Stimulated activated CD4-positive, alpha-beta T cell treated with anti-CD3 and anti-CD28 coated beads, Interleukin-12 subunit alpha, Interleukin-12 subunit beta, amount 100 ng/mL, for 48 hours (primary cell): ENCODE results near the gene VEPH1.

Experiments used
- DNase-seq, 3 donors: peaks; one replicate each; pipeline ENCODE4 v3.0.0-alpha.2; 2020; ENCODE audit warnings: low read depth in 2 of 3, low spot score in 1 of 3

The VEPH1 gene

DNA sequence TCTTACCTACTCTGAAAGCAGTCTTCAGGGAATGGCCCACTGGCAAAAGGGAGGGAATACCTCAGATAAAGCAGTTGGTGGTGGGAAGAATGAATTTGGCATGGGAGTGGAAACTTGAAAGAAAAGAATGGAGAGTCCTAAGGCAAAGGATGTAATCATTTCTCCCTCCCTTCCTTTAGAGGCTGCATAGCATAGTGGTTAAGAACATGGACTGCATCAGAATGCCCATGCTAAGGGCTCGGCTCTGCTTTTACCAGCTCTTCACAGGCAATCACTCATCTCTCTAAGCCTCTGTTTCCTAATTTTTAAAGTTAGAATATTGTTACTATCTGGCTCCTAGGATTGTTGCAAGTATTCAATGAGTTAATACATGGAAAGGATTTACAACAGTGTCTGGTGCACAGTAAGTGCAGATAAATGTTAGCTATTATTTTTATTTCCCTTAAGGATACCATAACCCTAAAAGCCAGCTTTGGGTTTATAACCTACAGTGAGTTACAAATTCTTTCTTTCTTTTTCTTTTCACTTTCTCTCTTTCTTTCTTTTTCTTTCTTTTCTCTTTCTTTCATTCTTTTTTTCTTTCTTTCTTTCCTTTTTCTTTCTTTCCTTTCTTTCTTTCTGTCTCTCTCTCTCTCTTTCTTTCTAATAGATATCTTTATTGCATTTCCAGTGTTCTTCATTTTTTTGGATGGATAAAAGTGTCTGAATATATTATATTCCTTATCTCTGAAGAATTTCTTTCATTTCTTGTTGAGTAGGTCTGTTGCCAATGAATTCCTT, 23.6 kb downstream of the VEPH1 start:
- DNase-seq, result no peak

DNA sequence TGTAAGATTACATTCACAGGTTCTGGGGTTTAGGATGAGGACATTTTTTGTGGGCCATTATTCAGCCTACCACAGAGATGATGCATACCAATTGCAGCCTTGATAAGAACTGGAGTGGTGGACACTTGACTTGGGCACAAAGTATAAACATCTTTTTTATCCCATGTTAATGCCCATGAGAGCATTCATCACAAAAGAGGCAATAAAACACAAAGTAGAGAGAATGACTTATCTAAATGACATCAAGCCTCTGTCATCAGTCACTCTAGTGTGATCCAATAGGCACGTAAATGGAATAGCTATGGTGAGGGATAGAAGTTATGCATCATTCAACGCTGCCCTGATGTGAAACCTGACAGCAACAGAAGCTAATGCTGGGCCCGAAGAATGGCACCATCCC, 25.8 kb downstream of the VEPH1 start:
- DNase-seq, result no peak

DNA sequence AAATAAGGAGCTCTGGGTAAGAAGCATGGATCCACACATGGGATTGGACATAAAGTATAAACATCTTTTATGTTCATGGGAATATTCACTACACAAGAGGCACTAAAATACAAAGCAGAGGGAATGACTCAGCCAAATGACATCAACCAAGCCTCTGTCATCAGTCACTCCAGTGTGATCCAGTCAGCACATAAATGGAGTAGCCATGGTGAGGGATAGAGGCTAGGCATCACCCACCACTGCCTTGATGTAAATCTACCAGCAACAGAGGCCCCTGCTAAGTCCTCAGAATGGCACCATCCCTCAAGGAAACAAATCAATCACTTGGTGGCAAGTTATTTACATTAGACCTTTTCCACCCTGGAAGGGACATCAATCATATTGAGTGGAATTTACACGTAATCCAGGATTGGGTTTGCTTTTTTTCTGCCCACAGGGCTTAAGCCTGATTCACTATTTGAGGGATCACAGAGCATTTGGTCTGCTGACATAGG, 27.2 kb downstream of the VEPH1 start:
- DNase-seq, result no peak

DNA sequence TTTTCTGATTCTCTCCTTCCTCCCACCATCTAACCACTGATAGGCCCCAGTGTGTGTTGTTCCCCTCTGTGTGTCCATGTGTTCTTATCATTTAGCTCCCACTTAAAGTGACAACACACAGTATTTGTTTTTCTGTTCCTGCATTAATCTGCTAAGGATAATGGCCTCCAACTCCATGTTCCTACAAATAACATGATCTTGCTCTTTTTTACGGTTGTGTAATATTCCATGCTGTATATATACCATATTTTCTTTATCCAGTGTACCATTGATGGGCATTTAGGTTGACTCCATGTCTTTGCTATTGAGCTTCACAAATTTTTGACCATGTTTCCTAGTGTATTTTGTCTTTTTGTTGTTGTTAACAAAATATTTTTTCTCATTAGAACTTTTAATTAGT, 30.6 kb downstream of the VEPH1 start:
- no peak for DNase-seq

DNA sequence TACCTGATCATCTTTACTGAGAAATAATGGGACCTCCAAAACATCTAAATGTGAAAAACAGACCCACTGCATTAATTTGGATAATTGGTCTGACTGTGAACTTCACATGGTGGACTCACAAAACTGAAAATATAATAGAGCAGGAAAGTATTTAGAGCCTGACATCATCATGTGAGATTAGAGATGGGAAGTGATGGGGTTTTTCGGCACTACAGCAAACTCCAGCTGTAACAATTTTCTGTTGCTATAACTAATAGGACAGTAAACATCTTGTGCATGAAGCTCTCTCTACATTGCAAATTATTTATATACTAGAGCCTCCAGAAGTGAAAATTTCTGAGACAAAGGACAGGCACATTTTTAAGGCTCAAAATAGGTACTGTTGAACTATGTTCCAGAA, 32.2 kb downstream of the VEPH1 start:
- no peak for DNase-seq

DNA sequence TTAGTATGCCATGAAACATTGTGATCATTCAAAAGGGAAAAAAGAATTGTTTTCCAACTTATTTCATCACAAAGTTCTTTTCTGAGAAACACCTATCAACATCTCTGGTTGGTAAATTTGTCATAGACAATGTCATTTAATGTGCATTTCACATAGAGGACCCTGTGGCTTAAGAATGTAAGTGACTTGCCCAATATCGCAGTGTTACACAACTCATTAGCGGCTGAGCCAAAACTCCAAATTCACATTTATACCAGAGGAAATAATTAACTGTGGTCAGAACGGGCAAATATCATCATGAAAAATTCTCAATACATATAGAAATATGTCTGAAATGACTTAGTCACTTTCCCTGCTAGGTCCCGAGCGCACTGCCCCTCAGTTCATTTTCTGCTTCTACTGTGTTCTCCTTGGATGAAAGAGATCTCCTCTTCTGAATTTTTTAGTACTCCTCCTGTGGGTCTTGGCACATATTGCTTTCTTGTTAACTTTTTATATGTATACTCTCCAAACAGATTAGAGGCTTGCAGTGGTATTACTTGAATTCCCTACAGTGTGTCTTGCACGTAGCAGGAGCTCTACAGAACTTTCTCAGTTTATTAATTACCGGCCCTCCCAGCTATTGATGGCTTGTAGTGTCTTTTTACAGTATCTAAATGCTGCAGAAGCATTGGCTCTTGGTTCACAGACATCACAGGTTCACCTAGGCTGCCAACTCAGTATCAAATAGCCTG, 33.5 kb downstream of the VEPH1 start:
- no peak for DNase-seq

DNA sequence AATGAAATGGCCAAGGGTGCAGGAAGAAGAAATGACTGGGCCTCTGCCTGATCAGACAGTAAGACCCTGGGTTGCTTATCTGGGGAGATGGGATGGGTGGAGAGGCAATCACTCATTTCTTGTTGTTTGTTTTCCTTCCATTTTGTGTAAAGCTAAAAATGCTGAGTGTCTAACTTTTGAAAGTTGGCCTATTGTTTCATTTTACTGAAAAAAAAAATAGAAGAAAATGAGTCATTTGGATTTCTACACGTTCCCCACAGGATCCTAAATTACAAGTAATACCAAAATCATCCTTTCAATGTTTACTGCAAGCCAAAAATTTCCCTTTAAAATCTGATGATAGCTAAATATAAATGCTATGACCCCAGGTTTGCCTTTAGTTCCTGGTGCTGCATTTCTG, 36.0 kb downstream of the VEPH1 start:
- no peak for DNase-seq

DNA sequence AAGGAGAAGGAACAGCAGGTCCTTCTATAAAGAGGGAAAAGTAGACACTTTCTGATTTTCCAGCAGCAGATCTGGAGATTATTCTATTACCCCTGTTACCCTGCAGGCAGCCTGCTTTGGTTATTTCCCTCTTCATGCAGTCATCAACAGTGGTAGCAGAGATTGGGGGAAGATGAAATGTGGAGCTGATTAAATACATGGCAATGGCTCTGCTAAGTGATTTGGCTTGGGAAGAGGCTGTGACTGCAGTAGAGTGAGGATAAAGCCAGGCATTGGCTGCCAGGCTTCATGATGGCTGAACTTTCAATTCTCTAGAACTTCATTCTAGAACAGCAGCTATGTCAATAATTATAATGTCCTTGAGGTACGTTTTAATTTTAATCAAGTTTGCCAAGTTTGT, 37.5 kb downstream of the VEPH1 start:
- DNase-seq, result no peak

DNA sequence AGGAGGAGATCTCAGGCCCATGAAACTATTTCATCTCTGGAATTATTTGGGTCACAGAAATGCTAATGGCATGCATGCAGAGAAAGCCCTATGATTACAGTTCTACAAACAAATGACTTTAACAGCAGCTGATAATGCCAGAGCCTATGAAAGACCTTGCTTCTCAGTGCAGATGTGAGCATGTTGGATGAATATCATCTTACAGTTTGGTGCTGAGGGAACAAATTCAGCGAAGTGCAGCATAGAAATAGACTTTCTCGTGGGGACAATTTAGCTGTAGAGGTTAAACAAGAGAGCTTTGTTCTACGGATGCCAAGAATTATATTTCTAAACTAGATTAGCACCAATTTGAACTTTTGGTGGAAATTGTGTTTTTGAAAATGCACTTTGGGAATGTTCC, 38.9 kb downstream of the VEPH1 start:
- DNase-seq, result no peak

DNA sequence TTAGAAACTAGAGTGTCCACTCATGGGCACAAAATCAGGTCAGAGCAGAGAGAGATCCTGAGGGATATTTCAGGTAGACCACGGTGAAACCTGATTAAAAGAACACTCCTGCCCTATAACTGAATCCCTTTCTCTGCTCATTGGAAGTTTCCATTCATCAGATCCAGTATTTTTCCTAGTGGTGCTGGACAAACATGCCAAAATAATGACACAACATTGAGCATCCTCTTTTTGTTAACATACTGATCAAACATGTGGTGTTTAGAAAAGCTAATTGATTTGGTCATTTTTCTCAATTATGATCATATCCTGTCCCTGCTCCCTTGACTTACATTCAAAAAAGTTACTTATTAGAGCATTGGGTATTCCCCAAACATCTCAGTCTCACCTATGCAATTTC, 39.4 kb downstream of the VEPH1 start:
- no peak for DNase-seq

DNA sequence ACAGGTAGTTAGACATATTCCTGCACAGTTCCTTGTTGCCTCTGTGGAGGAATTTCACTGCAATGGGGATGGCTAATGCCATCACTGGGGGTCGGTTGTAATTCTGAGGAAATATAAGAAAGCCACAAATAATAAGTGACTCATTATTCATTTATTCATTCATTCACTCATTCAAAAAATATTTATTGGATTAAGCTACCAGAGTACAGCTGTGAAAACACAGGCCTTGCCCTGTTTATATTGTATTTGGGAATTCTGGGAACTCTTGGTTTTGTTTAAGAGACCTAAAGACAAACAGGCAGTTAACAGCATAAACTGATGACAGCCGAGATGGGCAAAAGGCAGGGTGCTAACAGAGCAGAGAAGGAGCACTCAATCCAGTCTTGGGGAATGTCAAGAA, 43.0 kb downstream of the VEPH1 start:
- no peak for DNase-seq

DNA sequence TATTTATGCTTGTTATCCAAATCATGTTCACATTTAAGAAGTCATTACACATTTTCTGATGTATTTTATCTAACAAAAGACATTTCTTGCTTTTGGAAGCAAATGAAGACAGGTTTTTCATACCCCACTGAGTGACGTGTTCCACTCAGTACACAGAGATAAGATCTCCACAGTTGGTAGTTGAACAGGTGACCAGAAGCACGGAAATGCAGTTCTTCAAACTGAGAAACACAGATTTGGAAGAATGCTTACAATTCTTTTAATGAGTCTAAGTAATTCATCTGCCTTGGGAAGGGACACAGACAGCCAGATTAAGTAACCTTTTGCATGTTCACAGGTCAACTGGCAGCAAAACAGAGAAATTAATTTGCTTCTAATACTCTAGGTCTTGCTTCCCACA, 43.5 kb downstream of the VEPH1 start:
- no peak for DNase-seq

DNA sequence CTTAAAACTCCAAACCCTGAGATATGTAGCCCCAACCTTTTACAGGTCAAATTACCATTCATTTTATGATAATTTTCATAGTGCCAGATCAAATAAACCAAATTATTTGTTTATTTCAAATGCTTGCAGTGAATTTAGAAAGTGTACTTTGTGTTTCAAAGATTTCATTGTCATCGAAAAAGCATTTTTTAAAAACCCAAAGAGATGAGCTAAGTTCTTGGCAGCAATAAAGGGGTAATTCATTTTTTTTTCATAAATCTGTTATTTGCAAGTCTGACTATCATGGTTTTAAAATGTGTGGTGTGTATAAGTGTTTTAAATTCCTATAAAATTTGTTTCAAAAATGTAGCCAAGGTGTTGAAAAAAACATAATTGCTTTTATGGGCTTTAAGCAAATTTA, 49.4 kb downstream of the VEPH1 start:
- DNase-seq, result no peak

DNA sequence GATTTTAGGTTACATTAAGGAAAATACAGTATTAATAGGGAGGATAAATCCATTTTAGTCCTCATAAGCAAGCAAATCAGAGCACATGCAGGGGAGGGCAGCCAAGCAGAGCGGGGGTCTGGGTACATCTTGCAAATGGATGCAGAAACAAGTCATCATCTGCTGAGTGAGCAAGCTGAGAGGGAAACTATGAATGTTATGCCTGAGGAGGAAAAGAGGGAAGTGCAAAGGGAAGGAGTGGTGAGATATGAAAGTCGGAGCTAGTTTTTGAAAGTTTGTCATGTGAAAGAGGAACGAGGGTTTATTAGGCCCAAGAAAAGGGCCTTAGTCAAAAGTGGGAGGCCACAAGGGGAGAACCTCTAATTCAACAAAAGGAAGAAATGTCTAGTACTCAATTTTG, 51.1 kb downstream of the VEPH1 start:
- no peak for DNase-seq

DNA sequence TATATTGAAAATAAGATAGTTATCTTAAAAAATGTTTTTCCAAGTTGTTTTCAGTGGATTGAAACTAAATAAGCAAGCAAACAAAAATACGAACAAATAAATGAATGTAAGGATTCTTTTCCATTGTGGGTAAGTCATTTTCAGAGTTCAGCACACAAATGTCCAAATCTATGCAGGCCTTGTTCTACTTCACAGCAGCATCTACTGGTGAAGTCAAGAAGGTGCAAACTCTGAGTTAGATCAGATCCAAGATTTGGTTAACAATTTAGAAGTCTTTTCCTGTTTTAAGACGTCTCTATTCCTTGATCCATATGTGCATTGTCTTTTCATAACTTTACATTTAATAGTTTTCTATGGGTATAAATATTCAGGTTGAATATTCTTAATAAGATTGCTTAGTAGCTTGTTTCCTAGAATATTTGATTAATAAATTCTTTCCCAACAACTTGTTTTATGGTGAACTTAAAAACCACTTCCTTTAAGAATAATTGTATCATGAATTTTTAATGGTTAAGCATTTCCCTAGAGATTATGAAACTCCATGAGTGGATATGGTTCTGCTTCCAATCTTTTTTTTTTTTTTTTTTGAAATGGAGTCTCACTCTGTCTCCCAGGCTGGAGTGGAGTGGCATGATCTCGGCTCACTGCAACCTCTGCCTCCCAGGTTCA, 56.1 kb downstream of the VEPH1 start:
- DNase-seq, result no peak

DNA sequence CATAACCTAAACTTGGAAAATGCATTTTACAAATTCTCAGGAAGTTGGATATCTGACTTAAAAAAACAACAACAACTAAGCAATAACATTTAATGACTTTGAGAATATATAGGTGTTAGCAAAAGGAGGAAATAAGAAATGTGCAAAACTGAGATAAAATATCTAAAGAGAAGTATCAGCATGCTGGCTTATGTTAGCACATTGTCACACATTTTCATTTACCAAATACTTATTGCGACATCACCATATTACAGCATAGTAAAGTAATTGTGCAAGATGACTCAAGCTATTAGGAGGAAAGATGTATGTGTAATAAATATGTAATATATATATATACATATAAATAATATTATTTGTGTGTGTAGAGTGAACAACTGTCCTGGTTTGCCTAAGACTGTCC, 57.4 kb downstream of the VEPH1 start:
- no peak for DNase-seq

DNA sequence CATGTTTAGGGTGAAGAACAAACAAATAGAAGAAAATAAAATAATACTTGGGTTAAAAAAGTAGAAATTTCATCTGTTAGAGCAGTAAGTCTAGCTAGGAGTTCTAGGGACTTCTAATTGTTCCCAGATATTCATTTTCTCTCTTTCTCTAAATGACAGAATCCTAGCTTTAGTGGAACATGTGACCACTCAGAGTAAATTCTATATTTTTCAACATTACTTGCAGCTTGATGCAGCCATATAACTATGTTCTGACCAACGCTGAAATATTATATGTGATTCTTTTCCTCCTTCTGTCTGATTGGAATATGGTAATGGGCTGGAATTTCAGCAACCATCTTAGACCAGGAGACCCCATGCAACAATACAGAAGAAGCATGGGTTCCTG, 58.4 kb downstream of the VEPH1 start:
- DNase-seq, result no peak

DNA sequence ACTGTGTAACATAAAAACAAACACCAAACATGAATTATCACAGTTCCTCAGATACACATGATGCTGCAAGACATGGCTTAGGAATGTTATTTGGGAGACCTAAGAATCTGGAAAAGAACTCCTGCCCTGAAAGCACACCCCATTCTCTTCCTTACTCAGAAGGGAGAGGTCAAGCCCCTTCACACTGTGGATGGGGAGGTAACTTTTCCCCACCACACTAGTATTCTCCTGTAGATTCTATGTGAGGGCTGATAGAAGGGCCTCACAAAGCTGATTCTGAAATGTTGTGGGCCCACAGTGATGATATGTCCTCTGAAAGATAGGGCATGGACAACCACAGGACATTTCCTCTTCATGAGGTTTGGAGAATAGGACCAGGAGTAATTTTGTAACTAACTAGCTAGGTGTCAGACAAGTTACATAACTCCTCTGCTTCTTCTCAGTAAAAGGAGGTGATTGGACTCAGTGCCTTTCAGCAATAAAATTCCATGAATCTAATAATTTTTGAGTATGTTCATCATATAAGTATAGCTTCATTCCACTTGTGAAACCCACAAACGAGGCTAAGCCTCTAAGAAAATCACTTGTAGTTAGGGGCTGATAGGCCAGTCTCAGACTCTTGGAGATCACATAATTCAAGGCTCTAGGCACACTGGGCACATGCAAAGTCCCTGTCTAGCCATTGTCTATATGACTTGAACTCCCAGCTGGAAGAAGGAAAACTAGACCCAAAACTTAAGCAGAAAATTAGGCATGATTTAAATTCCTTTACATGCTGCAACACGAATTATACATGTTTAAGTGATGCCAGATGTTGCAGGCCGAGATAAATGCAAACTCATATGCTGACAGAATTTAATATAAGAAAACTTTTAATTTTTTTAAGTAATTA, 59.1 kb downstream of the VEPH1 start:
- no peak for DNase-seq

DNA sequence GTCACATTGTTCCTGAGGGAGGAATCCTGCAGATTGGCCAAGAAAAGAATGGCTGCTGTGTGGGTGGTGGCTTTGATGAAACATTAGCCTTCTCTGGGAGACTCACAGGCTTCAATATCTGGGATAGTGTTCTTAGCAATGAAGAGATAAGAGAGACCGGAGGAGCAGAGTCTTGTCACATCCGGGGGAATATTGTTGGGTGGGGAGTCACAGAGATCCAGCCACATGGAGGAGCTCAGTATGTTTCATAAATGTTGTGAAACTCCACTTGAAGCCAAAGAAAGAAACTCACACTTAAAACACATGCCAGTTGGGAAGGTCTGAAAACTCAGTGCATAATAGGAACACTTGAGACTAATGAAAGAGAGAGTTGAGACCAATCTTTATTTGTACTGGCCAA, 60.5 kb downstream of the VEPH1 start:
- DNase-seq, result no peak

DNA sequence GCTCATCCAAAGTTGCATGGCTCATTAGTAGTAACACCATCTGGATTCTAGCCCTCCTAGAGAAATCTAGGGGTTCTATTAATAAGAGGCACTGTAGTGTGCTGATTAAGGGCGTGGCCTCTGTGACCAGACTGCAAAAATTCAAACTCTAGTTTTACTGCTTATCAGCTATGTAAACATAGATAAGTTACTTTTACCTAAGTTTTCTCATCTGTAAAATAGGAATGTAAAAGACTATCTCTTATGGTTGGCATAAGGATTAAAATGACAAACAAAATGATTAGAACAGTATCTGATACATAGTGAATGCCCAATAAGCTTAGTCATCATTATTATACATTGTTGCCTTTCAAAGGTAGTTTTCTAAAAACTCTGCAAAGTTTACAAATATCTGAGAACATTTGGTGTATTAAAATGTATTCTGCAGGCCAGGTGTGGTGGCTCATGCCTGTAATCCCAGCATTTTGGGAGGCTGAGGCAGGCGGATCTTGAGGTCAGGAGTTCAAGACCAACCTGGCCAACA, 62.1 kb downstream of the VEPH1 start:
- no peak for DNase-seq

DNA sequence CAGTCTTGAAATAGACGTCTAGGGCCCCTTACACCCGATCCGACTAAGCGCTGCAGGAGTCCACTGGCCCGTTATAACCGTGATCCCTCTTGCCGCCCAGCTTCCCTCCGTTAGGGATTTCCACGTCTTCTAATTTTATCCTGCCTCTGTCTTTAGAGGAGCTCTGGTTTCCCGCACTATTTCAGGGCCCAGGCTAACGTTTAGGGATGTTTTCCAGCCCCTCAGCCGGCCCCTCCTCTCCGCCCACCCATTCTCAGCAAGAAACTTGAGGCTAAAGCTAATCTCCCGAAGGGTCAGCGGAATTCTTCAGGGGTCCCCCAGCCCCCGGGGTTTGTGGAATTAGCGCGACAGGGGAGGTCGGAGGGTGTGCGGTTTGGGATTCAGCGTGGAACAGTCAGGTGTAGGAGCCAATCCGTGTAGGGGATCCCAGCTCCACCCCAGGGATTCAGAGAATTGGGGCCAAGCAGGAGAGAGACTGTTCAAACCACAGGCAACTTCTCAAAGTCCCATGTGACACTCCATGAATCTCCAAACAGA, 65.0 kb downstream of the VEPH1 start:
- DNase-seq, result no peak
